HG03575 (cell line): ENCODE measurements around the gene MORN3.
"Not testable (repeated sequence)": the region's sequence is repeated elsewhere in the genome, so short reads cannot be mapped to it uniquely, and the experiment has no call there.

Experiments
- ATAC-seq: cut with Tn5 transposase; IDR thresholded peaks from one replicate; pipeline ENCODE4 v1.9.1; 2021; ENCODE audit not compliant: unreplicated experiment, insufficient number of reproducible peaks, low FRiP score; ENCODE audit errors: extremely low read depth

Gene MORN3

DNA sequence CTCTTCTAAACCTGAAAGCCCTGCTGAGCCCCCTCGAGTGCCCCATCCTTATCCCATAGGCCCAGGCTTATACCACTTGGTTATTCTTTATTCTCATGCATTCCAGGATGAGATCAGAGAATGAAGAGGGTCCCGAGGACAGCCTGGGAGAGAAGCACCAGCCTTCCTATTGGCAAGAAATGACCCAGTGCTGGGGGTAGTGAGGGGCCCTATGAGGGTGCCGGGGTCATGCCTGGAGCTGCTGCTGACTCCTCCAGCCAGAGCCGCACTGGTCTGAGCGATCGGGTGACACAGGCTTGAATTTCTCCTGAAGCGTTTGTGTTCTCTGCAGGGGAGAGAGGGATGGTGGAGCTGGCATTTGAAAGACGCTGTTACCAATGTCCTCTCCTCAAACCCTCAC, 18.1 kb downstream of the MORN3 start:
- no peak for ATAC-seq

DNA sequence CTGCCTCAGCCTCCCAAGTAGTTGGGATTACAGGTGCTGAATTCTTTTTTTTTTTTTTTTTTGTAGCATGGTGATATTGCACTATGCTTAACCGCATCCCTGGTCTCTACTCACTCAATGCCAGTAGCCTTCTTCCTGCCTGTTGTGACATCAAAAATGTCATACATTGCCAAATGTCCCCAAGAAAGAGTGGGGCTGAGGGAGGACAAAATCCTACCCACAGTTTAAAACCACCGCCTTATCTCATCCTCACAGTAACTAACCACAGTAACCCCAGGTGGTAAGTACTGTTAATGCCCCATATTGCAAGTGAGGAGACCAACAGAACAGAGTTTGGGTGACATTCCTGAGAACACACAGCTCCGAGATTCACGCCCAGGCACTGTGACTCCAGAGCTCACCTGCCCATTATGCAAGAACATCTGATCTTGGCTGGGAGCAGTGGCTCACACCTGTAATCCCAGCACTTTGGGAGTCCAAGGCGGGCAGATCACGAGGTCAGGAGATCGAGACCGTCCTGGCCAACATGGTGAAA, 19.6 kb downstream of the MORN3 start:
- ATAC-seq, result no peak

DNA sequence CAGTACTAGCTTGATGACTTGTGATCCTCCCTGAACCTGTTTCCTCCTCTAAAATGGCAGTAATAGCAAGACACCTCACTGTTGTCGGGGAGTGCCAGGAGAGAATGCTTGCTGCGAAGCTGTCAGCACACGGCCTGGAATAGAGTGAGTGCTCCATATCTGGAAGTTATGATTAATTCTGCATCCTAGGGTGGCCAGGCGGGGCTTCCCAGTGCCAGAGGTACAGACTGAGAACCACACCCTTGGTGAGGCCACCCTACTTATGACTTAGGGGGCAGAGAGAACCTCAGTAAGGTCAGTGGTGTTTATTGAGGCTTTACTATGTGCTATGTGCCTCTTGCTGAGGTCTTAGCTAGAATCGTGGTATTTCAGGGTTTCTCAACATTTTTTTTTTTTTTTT, 20.1 kb downstream of the MORN3 start:
- no peak for ATAC-seq

- no peak for ATAC-seq
Measured at GRCh38 chr12:121648458-121649028, 20.9 kb downstream of the MORN3 start.

DNA sequence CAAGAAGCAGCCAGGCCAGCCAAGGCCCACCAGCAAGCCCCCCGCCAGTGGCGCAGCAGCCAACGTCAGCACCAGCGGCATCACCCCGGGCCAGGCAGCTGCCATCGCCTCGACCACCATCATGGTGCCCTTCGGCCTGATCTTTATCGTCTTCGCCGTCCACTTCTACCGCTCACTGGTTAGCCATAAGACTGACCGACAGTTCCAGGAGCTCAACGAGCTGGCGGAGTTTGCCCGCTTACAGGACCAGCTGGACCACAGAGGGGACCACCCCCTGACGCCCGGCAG, 28.2 kb downstream of the MORN3 start:
- ATAC-seq, result no peak

- no peak for ATAC-seq
Measured at GRCh38 chr12:121638298-121639202, 30.9 kb downstream of the MORN3 start.

DNA sequence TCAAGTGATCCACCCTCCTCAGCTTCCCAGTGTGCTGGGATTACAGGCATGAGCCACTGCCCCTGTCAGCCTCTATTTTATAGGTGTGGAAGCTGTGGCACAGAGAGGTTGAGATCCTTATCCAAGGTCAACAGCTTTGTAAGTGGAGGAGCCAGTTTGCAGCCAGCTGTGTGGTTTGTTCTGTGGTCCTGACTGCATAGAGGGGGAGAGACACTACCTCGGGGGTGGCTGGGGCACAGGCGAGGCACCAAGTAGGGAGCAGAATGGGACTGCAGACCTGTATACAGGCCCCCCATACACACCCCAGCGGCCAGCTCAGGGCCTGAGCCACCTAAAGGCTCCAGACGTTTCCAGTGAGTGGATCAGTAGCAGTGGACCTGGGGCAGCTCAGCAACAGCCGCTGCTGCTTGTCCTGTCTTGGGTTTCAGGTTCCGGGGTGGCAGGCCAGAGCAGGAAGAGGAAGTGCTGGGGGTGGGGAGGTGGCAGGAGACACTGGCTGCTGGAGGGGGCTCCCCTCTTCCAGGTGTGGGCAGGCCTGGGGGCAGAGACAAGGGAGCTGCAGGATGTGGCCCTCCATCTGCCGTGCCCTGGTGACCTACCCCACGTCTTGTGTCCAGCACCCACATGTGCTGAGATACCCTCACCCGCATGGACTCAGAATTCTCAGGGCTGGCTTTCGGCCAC, 32.1 kb downstream of the MORN3 start:
- ATAC-seq, result no peak

DNA sequence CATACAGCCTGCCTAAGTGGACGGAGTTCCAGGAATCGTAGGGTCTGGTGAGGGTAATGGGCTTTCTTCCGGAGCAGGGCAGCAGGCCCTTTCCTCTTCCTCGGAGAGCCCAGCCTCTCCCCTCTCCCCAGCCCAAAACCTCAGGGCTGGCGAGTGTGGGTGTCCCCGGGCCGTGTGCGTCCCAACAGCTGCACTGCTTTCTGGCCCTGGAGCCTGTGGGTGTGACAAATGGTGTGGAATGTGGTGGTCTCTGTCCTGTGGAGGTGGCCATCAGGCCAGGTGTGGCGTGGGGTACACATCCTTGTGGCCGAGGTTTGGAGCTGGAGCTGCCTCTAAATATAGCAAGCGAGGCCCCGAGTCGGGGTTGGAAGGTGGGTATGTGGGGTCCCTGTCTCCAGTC, 34.6 kb downstream of the MORN3 start:
- ATAC-seq, result no peak

GRCh38 chr12:121633833-121634196, 35.6 kb downstream of the MORN3 start:
- not testable (repeated sequence) for ATAC-seq

GRCh38 chr12:121632069-121632970, 37.1 kb downstream of the MORN3 start:
- no peak for ATAC-seq

DNA sequence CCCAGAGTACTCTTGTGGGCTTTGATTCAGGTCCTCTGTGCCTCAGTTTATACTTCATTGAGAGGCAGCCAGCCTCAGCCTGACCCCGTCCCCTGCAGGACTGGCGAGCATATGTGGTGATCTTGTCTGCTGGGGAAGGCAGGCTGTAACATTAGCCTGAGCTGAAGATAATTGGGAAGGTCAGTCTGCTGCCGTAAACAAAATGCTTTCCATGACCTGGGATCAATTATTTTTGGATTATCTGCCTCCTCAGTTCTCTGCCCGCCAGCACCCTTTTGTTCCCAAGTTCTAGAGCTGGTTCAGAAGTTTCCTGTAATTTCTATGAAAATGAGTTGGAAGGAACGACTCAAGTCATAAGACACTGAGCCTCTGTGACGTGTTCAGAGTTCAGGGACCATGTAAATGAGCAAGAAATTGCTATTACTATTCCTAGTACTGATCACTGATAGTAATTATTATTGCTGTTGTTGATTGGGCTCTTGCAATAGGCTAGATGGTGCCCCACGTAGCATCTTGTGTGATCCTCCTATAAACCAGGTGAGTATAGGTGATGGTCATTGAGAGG, 38.6 kb downstream of the MORN3 start:
- no peak for ATAC-seq

GRCh38 chr12:121628536-121628935, 40.9 kb downstream of the MORN3 start:
- ATAC-seq, result no peak

GRCh38 chr12:121628037-121628436, 41.4 kb downstream of the MORN3 start:
- ATAC-seq, result no peak

GRCh38 chr12:121626853-121627640, 42.4 kb downstream of the MORN3 start:
- no peak for ATAC-seq

- no peak for ATAC-seq
Measured at GRCh38 chr12:121626087-121626852, 43.2 kb downstream of the MORN3 start, which contains the start of gene ORAI1. TSS of gene ORAI1 (plus strand) at chr12:121626530.

DNA sequence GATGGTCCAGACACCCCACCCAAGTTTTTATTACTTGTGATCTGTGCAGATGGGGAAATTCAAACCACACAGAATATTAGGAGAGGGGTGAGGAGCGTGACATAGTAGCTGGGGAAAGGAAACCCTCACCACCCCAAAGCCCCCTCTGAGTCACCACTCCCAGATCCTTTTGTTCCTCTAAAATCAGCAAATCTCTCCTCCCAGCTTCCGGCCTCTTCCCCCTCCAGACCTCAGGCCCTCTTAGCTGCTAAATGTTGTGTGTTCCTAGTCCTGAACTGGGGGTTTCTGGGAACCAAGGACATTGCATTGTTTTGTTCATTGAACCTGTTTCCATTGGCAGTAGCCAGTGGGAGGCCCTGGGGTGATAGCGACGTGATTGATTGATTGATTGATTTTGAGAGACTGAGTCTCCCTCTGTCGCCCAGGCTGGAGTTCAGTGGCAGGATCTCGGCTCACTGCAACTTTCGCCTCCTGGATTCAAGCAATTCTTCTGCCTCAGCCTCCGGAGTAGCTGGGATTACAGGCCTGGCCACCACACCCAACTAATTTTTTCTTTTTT, 49.0 kb downstream of the MORN3 start:
- ATAC-seq, result no peak

DNA sequence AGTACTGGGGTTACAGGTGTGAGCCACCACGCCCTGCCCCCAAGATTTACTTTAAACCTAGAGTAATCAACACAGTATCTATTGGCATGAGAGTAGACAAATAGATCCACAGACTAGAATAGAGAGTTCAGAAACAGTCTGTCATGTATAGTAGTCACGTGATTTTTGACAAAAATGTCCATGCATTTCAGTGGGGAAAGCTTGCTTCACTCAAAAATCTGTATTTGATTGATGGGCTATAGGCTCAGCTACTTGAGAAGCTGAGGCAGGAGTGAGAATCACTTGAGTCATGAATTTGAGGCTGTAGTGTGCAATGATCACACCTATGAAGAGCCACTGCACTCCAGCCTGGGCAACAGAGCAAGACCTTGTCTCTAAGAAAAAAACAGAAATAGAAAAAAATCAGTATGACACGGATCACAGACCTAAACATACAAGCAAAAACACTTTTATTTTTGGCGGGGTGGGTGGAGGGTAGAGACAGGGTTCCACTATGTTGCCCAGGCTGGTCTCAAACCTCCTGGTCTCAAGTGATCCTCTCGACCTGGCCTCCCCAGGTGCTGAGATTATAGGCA, 50.7 kb downstream of the MORN3 start:
- no peak for ATAC-seq
